ENCODE data around the gene PTGIS.

The PTGIS gene

DNA sequence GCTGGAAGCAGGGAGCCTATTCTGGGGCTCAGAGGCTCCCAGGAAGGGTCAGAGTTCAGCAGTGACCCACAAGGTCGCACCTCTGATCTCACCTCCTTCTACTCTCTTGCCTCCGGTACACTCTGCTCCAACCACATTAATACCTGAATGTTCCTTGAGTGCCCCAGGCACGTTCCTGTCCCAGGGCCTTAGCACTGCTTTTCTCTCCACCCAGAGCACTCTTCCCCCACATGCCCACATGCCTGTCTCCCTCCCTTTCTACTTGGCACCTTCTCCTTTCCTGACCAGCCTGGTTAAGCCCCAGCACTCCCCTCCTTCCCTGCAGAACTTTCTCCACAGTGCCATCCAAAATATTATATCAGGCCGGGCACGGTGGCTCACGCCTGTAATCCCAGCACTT is 98.9 kb downstream of the PTGIS start:
- no peak for DNase-seq (ENCODE audit: low spot score)

DNA sequence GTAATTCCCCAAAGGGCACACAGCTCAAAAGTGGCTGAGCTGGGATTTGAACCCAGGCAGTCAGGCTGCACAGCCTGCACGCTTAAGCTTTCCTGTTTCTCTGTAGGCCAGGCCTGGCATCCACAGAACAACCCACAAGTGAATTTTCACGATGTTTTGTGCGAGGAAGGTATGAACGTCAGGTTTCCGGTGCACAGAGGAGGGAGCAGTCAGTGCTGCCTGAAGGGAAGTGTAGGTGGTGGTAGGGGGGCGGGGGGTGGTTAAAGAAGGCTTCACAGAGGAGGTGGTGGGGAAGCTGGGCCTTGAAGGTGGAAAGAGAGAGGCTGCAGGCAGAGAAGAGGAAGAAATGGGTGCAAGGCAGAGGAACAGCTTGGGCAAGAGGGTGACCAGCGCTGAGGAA is 99.5 kb downstream of the PTGIS start:
- DNase-seq (ENCODE audit: low spot score): no peak

DNA sequence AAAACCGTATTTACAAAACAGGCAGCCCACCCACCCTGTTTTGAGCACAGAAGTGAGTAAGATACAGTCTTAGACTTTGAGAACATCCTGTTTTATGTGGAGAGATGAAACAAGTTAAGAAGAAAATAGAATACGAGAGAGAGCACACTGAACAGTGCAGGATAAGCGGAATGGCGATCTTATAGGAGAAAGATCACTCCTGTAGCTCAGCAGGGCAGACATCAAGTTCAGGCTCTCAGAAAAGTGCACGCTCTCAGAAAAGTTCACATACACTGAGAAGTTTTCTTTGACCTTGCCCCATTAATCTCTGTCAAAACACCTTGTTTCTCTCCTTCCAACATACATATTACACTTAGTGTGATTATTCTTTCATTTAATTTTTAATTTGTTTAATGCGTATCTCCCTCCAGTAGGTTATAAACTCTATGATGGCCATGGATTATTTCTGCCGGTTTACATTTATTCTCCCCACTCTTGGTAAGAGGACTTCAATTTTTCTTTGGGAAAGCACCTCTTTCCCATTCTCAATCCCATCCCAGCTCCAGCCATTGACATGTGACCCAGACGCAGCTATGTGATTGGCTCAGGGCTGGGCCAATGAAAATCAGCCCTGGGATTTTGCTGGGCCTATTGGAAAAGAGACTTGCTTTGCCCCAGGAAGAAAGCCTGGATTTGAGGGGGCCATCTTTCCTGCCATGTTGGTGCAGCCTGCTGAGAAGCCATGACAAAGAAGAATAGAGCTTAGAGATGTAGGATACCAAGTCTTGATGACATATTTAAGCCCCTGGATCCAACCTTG is 101.6 kb downstream of the PTGIS start:
- DNase-seq (ENCODE audit: low spot score): no peak

GRCh38 chr20:49464556-49464955 is 103.4 kb downstream of the PTGIS start:
- no peak for DNase-seq (ENCODE audit: low spot score)

DNA sequence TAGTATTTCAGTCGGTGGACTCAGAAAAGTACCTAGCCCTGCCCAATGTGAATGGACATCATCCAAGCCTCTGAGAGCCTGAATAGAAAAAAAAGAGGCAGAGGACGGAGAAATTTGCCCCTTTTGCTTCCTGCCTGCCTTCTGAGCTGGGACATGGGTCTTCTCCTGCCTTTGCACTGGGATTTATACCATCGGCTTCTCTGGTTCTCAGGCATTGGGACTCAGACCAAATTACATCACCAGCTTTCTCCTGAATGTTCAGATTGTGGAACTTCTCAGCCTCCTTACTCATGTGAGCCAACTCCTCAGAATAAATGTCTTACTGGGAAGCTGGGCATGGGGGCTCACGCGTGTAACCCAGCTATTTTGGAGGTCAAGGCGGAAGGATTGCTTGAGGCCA is 105.3 kb downstream of the PTGIS start:
- no peak for DNase-seq (ENCODE audit: low spot score)

DNA sequence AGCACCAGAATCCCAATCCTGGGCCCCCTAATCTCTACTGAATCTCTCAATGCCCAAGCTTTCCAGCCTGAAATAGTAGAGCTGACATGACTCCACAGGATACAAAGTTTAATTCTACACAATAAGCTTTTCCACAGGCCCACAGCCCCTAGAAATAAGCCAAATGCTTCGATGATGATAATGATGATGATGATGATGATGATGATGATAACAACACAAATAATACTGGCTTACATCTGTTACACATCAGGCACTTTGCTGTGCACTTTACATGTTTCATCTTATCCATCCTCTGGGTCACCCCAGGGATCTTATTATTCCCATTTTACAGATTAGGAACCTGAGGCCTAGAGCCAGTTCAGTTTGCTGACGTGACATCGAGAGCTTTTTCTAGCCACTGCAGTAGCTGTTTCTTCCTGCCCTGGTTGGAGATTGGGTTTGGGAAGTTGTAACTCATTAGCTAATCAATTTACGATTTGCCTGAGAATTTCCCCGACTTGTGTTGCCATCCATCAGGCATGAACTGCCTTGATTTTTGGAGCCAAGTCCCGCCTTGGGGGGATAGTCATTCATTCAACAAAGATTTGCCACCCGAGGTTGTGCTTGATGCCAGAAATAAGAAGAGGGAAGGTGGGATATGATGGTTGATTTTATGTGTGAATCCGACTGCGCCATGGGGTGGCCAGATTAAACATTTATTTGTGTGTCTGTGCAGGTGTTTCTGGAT is 105.9 kb downstream of the PTGIS start:
- DNase-seq (ENCODE audit: low spot score): no peak

- no peak for DNase-seq (ENCODE audit: low spot score)
These were observed 107.0 kb downstream of the PTGIS start for GRCh38 chr20:49460916-49461315.

DNA sequence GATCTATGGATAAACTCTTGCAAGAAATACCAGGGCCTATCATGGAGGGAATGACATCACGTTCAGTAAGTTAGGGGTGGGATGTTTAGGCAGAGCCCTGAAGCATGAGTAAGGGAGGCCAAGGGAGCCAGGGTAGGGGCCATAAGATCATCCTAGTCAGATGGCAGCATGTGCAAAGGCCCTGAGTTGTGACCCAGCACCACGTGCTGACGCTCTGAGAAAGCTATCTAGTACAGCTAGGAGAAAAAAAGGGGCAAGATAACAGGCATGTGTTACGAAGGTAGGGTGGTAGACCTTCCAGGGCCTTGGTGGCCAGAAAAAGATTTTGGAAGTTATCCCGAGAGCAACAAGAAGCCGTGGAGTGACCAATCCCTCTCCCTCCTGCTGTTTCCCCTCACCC is 107.8 kb downstream of the PTGIS start:
- DNase-seq (ENCODE audit: low spot score): no peak

- DNase-seq (ENCODE audit: low spot score): no peak
These were observed 108.3 kb downstream of the PTGIS start for GRCh38 chr20:49459684-49460083.

DNA sequence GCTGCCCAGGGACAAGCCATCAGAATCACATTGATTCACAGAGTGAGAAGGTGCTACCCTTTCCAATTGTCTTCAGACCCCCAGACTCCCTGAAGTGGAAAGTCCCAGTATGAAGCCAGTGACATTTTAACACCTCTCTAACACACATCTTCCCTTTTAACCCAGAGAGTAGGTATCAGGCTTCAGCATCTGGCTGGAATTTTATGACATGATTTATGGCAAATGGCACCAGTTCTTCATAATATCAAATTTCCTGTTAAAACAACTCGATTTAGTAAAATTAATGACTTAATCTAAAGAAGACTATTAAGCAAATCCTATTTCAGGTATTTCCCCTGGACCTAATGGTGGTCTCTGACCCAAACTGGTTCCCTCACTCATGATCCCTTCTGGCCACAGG is 110.5 kb downstream of the PTGIS start:
- DNase-seq (ENCODE audit: low spot score): no peak

DNA sequence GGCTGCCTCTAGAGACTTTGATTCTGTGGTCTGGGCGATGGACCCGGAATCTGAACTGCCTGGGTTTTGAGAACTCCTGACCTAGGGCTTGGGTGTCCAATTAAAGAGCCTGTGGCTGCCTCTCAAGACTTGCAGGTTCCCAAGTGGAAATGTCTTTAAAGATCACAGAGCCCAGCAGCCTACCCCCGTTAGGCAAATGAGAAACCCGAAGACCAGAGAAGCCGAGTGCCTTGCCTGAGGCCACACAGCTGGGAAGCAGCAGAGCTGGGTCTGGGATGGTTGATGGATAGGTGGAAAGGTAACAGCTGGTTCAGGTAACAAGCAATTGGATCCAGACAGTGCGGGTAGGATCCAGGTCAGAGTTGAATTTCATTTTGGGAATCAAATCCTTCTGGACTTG is 111.3 kb downstream of the PTGIS start:
- DNase-seq (ENCODE audit: low spot score): no peak

DNA sequence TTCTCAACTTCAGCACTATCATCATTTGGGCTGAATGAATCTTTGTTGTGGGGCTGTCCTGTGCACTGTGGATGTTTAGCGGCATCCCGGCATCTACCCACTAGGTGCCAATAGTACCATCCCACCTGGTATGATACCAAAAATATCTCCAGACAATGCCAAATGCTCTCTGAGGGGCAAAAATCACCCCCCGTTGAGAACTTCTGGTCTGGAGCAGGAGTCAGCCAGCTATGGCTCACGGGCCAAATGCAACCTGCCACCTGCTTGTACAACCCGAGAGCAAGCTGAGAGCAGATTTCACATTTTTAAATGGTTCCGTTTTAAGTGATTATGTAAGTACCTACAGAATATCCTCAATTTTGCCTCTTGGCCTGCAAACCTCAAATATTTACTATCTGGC is 112.2 kb downstream of the PTGIS start:
- no peak for DNase-seq (ENCODE audit: low spot score)

Data from CD4-positive, alpha-beta T cell treated with Interleukin-6 at 100 ng/mL for 8 hours (primary cell).